22Rv1 (cell line): ENCODE measurements around the gene FHIP1B.

ENCODE experiments used
- CTCF ChIP-seq: fragments of 450-650 bp; IDR thresholded peaks from 2 replicates; pipeline ENCODE4 v1.5.1; 2017; ENCODE audit warnings: mild to moderate bottlenecking
- ZFX ChIP-seq: fragments of 450-650 bp; IDR thresholded peaks from 2 replicates; pipeline ENCODE4 v1.6.1; 2017; ENCODE audit warnings: antibody characterized with exemption, borderline replicate concordance

- TF ChIP-seq CTCF (no peak), ZFX (no peak)
Observed at GRCh38 chr11:6263662-6264061, 29.2 kb upstream of the FHIP1B start.
